GM12878 (cell line): ENCODE data around the gene DSEL. TPM values are rescaled to one million over a fixed set of nuclear protein-coding genes. Genes with fewer than 3 reads are reported as not detected.

Source experiments
- ATAC-seq: fragments of 200-7000 bp; cut with Tn5 transposase; 3 replicates; pipeline ENCODE4 v1.9.1; 2020; ENCODE audit warnings: mild to moderate bottlenecking, moderate library complexity
- BruUV-seq: library from RNA; stranded (reverse); fragments of 400-500 nt; replicated peaks from 2 replicates; lab custom pipeline; 2021; lab: Mats Ljungman, UMichigan
- CTCF ChIA-PET: fragments of 300-600 bp; sonication (Branson Sonifier 250); formaldehyde crosslinking; extraction: SDS; loops from one replicate; lab custom pipeline; 2021; ENCODE audit warnings: inconsistent platforms; lab: Yijun Ruan, JAX
- POLR2A ChIA-PET: fragments of 350-600 bp; formaldehyde crosslinking; extraction: SDS; loops from one replicate; lab custom pipeline; 2021; ENCODE audit warnings: inconsistent platforms; lab: Charles Lee
- RAD21 ChIA-PET: fragments of 300-600 bp; sonication (Branson Sonifier 250); formaldehyde crosslinking; loops from one replicate; lab custom pipeline; 2023; ENCODE audit warnings: antibody characterized with exemption; ENCODE audit not compliant: unreplicated experiment; lab: Charles Lee
- SMC1A ChIA-PET: fragments of 300-600 bp; sonication (Branson Sonifier 250); formaldehyde crosslinking; loops from one replicate; lab custom pipeline; 2023; ENCODE audit not compliant: unreplicated experiment, uncharacterized antibody; lab: Charles Lee
- DNase-seq: peaks from one replicate; pipeline ENCODE4 v3.0.0-alpha.2; 2011; ENCODE audit warnings: low read depth, low spot score
- FAIRE-seq: peaks from 3 replicates; lab custom pipeline; 2011; peaks lifted over from hg19 to GRCh38; lab: Jason Lieb, UNC
- H2AFZ ChIP-seq: 2 replicates; pipeline ENCODE4 v1.6.0; 2011; ENCODE audit warnings: low read depth, low read length, control low read depth; ENCODE audit not compliant: control insufficient read depth
- H3K27ac ChIP-seq: 2 replicates; pipeline ENCODE4 v1.5.1; 2011; ENCODE audit warnings: control low read depth; ENCODE audit not compliant: control insufficient read depth, insufficient read depth
- H3K27me3 ChIP-seq, 2 experiments: replicated peaks in 1 of 2; 2 replicates each; pipeline versions ENCODE4 v1.6.0 to v1.6.1; 2011; ENCODE audit warnings: low read length in 1 of 2; ENCODE audit not compliant: control insufficient read depth in 2 of 2, insufficient read depth in 2 of 2
- H3K36me3 ChIP-seq, 2 experiments: 2 replicates each; pipeline ENCODE4 v1.5.1; 2011; ENCODE audit warnings: low read length in 1 of 2; ENCODE audit not compliant: control insufficient read depth in 2 of 2, insufficient read depth in 2 of 2
- H3K4me1 ChIP-seq: 2 replicates; pipeline ENCODE4 v1.6.1; 2011; ENCODE audit warnings: mild to moderate bottlenecking, low read length, moderate library complexity, mixed read lengths; ENCODE audit not compliant: control insufficient read depth, insufficient read depth
- H3K4me2 ChIP-seq: 2 replicates; pipeline ENCODE4 v1.6.0; 2011; ENCODE audit warnings: control low read depth; ENCODE audit not compliant: control insufficient read depth, insufficient read depth
- H3K4me3 ChIP-seq: fragments of 200-600 bp; sonication (generic); 2 replicates; pipeline ENCODE4 v1.5.1; 2016
- H3K79me2 ChIP-seq: 2 replicates; pipeline ENCODE4 v1.6.0; 2011; ENCODE audit warnings: low read length; ENCODE audit not compliant: control insufficient read depth, insufficient read depth
- H3K9ac ChIP-seq: 2 replicates; pipeline ENCODE4 v1.8.0; 2011; ENCODE audit warnings: low read length, control low read depth, mixed read lengths; ENCODE audit not compliant: control insufficient read depth, insufficient read depth
- H3K9me3 ChIP-seq: replicated peaks from 3 replicates; pipeline ENCODE4 v1.5.1; 2011; ENCODE audit warnings: mild to moderate bottlenecking, low read length; ENCODE audit not compliant: control insufficient read depth, insufficient read depth
- H4K20me1 ChIP-seq: 2 replicates; pipeline ENCODE4 v1.6.0; 2011; ENCODE audit not compliant: control insufficient read depth, insufficient read depth
- BHLHE40 ChIP-seq, 2 experiments: fragments of 450-650 bp in 1 of 2; IDR thresholded peaks; 2 replicates each; pipeline ENCODE4 v1.6.1; 2011 to 2017; ENCODE audit warnings: low read depth in 2 of 2, borderline replicate concordance in 1 of 2, improper control_type of control experiment in 1 of 2, low read length in 1 of 2, mild to moderate bottlenecking in 1 of 2
- CBX3 ChIP-seq: fragments of 200-600 bp; sonication (generic); IDR thresholded peaks from 2 replicates; pipeline ENCODE4 v1.6.1; 2016; ENCODE audit warnings: low read depth, borderline replicate concordance
- HCFC1 ChIP-seq: fragments of 150-350 bp; IDR thresholded peaks from 2 replicates; pipeline ENCODE4 v1.6.1; 2014; ENCODE audit warnings: low read length
- WGBS: methylation state at CpG from one replicate; pipeline ENCODE4 v1.1.6; 2016; ENCODE audit warnings: low lambda C conversion rate; ENCODE audit not compliant: insufficient replicate concordance, insufficient coverage; ENCODE audit errors: missing lambda C conversion rate; 5-methylcytosine and 5-hydroxymethylcytosine counted together
- in situ Hi-C: fragments of 300-500 bp; cut with MboI; formaldehyde crosslinking; loops from 9 replicates; pipeline ENCODE4 v1.14.3; 2018; ENCODE audit warnings: mixed read lengths
- intact Hi-C: fragments of 100-400 bp; cut with micrococcal nuclease; formaldehyde crosslinking; loops from one replicate; pipeline ENCODE4 v1.14.2; 2022; ENCODE audit not compliant: unreplicated experiment
- polyA plus RNA-seq, 11 experiments: library from polyadenylated mRNA; depleted of rRNA in 4 of 11; unstranded in 6 of 11; stranded (reverse) in 5 of 11; fragments of >200 nt; fragmentation: Nextera tagmentation in 4 of 11; fragmentation: Illumina TruSeq in 1 of 11; extraction: Ambion mirVana in 4 of 11; extraction: Trizol in 1 of 11; gene quantifications; 1 replicate in 1 of 11; 2 replicates in 10 of 11; pipeline versions ENCODE4 v1.2.1 to v1.2.3, GENCODE V29; 2011 to 2016; ENCODE audit warnings: inconsistent platforms in 2 of 11, missing spikeins in 2 of 11, low read depth in 1 of 11
- total RNA-seq, 4 experiments: library from RNA; depleted of rRNA in 3 of 4; stranded (reverse); fragments of >200 nt in 3 of 4; fragmentation: Illumina TruSeq in 1 of 4; extraction: Trizol in 1 of 4; gene quantifications; 2 replicates each; pipeline versions ENCODE4 v1.2.1 to v1.2.3, GENCODE V29; 2013 to 2021
- TF ChIP-seq, protein P1 (sequence below): fragments of 450-650 bp; conservative IDR thresholded peaks from 2 replicates; pipeline ENCODE4 v1.6.1; 2017; ENCODE audit warnings: mild to moderate bottlenecking, moderate library complexity
- TF ChIP-seq, protein P2 (sequence below): fragments of 150-350 bp; IDR thresholded peaks from 2 replicates; pipeline ENCODE4 v1.6.1; 2014; ENCODE audit warnings: mild to moderate bottlenecking, low read depth, low read length
- TF ChIP-seq, protein P3 (sequence below): fragments of 450-650 bp; IDR thresholded peaks from 2 replicates; pipeline ENCODE4 v1.6.1; 2018; ENCODE audit warnings: mild to moderate bottlenecking, low read depth, moderate library complexity; ENCODE audit not compliant: partially characterized antibody

Gene DSEL
- total and polyA plus RNA-seq, 10 of the 15 experiments (the other 5 are each of a cell fraction or from before 2014, with no cell fraction given), result 0.03 TPM; not detected in 9

DNA sequence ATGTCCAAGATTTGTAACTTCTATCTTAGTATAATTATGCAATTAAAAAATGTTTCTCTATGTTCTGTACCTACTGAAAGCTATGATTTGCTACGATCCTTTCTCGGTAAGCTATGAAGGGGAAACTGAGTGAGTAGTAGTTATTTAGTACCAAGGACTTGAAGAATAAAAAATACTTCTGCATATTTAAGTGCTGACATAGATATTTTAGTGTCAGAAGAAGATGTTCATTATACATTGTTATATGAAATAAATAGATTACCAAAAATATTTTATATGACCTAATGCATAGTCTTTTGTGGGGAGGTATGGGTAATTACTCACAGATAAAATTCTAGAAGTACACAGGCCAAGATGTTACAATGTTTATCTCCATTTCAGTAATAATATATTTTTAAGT, 39.0 kb downstream of the DSEL start (continued):
- TF ChIP-seq, protein P1, sequence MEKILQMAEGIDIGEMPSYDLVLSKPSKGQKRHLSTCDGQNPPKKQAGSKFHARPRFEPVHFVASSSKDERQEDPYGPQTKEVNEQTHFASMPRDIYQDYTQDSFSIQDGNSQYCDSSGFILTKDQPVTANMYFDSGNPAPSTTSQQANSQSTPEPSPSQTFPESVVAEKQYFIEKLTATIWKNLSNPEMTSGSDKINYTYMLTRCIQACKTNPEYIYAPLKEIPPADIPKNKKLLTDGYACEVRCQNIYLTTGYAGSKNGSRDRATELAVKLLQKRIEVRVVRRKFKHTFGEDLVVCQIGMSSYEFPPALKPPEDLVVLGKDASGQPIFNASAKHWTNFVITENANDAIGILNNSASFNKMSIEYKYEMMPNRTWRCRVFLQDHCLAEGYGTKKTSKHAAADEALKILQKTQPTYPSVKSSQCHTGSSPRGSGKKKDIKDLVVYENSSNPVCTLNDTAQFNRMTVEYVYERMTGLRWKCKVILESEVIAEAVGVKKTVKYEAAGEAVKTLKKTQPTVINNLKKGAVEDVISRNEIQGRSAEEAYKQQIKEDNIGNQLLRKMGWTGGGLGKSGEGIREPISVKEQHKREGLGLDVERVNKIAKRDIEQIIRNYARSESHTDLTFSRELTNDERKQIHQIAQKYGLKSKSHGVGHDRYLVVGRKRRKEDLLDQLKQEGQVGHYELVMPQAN, result no peak

GRCh38 chr18:67476585-67476984, 39.9 kb downstream of the DSEL start:
- H3K9ac ChIP-seq, result no peak overlapping the region
- H3K36me3 ChIP-seq, result no peaks in the 10 kb centered on the region
- no peak overlapping the region for H3K4me2 ChIP-seq
- H2AFZ ChIP-seq, result no peak overlapping the region
- FAIRE-seq (no peak), DNase-seq (no peak), ATAC-seq (no peak)
- no peaks in the 10 kb centered on the region for H4K20me1 ChIP-seq
- ChIA-PET RAD21 (no interaction called here), CTCF (no interaction called here), SMC1A (no interaction called here), POLR2A (no interaction called here)
- H3K4me3 ChIP-seq, result no peak overlapping the region
- H3K79me2 ChIP-seq, result no peaks in the 10 kb centered on the region
- no peaks in the 10 kb centered on the region for H3K27me3 ChIP-seq
- no TSS peak for BruUV-seq
- no peak overlapping the region for H3K27ac ChIP-seq
- intact Hi-C loops, result no loop called here
- 20% methylated on average over 3 of the region's 3 CpGs for WGBS
- no peaks in the 10 kb centered on the region for H3K4me1 ChIP-seq
- in situ Hi-C loops, result no loop called here
- TF ChIP-seq BHLHE40 (IDR thresholded peaks at IDR 0.05; ENCODE audit: borderline replicate concordance in 1 of 2, low read depth in 2 of 2, low read length in 1 of 2) (no peak), CBX3 (no peak), HCFC1 (no peak)
- TF ChIP-seq, protein P2, sequence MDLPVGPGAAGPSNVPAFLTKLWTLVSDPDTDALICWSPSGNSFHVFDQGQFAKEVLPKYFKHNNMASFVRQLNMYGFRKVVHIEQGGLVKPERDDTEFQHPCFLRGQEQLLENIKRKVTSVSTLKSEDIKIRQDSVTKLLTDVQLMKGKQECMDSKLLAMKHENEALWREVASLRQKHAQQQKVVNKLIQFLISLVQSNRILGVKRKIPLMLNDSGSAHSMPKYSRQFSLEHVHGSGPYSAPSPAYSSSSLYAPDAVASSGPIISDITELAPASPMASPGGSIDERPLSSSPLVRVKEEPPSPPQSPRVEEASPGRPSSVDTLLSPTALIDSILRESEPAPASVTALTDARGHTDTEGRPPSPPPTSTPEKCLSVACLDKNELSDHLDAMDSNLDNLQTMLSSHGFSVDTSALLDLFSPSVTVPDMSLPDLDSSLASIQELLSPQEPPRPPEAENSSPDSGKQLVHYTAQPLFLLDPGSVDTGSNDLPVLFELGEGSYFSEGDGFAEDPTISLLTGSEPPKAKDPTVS, result no peak
- TF ChIP-seq, protein P3, sequence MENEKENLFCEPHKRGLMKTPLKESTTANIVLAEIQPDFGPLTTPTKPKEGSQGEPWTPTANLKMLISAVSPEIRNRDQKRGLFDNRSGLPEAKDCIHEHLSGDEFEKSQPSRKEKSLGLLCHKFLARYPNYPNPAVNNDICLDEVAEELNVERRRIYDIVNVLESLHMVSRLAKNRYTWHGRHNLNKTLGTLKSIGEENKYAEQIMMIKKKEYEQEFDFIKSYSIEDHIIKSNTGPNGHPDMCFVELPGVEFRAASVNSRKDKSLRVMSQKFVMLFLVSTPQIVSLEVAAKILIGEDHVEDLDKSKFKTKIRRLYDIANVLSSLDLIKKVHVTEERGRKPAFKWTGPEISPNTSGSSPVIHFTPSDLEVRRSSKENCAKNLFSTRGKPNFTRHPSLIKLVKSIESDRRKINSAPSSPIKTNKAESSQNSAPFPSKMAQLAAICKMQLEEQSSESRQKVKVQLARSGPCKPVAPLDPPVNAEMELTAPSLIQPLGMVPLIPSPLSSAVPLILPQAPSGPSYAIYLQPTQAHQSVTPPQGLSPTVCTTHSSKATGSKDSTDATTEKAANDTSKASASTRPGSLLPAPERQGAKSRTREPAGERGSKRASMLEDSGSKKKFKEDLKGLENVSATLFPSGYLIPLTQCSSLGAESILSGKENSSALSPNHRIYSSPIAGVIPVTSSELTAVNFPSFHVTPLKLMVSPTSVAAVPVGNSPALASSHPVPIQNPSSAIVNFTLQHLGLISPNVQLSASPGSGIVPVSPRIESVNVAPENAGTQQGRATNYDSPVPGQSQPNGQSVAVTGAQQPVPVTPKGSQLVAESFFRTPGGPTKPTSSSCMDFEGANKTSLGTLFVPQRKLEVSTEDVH, result no peak
- H3K9me3 ChIP-seq, result no peaks in the 10 kb centered on the region
